ENCODE measurements around the gene MCTP1. TPM values are rescaled to one million over a fixed set of nuclear protein-coding genes. Genes with fewer than 3 reads are reported as not detected.
A peak's percentile ranks its signal among the peaks of the same experiment; 100 is the strongest.

The MCTP1 gene
- total RNA-seq, 1 experiment from 2014 or later, result 2.5 TPM

- H3K27ac Mint-ChIP-seq, result peak overlapping the region in 1 of 3 experiments; percentile 3; a peak in 1 of 7 replicates
Measured at GRCh38 chr5:95130941-95131340, 154.0 kb downstream of the MCTP1 start.

More at GRCh38 chr5:95130941-95131340, 154.0 kb downstream of the MCTP1 start:
- peaks cover 0 to 3% of the 10 kb centered on the region in 2 experiments; a peak in 2 of 4 replicates for H3K4me1 Mint-ChIP-seq
- no peak overlapping the region for H4K8ac ChIP-seq (replicated peaks; ENCODE audit: insufficient read length, low read depth, low read length)
- H3K79me1 ChIP-seq (ENCODE audit: insufficient read depth, low read depth, low read length, poor library complexity, severe bottlenecking), result no peaks in the 10 kb centered on the region
- no peaks in the 10 kb centered on the region for H3K23me2 ChIP-seq (ENCODE audit: insufficient read length, low read depth, low read length, poor library complexity, severe bottlenecking)
- H3K14ac ChIP-seq (ENCODE audit: insufficient read depth, low read length), result no peak overlapping the region
- H4K91ac ChIP-seq (ENCODE audit: insufficient read length, low read depth, low read length), result no peak overlapping the region
- WGBS (ENCODE audit: extremely low coverage, insufficient read length, low lambda C conversion rate), result no CpG with 5 or more reads among the region's 3 CpGs
- no peaks in the 10 kb centered on the region for H3K27me3 Mint-ChIP-seq (ENCODE audit: low read depth)
- no peak overlapping the region for H2AFZ ChIP-seq (ENCODE audit: low read length)
- no peak overlapping the region for H4K5ac ChIP-seq (ENCODE audit: insufficient read length, low read depth, low read length)
- no peak overlapping the region for H2AK5ac ChIP-seq (ENCODE audit: insufficient read length, low read length)
- TF ChIP-seq, protein P1, sequence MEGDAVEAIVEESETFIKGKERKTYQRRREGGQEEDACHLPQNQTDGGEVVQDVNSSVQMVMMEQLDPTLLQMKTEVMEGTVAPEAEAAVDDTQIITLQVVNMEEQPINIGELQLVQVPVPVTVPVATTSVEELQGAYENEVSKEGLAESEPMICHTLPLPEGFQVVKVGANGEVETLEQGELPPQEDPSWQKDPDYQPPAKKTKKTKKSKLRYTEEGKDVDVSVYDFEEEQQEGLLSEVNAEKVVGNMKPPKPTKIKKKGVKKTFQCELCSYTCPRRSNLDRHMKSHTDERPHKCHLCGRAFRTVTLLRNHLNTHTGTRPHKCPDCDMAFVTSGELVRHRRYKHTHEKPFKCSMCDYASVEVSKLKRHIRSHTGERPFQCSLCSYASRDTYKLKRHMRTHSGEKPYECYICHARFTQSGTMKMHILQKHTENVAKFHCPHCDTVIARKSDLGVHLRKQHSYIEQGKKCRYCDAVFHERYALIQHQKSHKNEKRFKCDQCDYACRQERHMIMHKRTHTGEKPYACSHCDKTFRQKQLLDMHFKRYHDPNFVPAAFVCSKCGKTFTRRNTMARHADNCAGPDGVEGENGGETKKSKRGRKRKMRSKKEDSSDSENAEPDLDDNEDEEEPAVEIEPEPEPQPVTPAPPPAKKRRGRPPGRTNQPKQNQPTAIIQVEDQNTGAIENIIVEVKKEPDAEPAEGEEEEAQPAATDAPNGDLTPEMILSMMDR (conservative IDR thresholded peaks at IDR 0.05), result no peak
- no peak overlapping the region for H2BK12ac ChIP-seq (ENCODE audit: insufficient read length, low read depth, low read length)
- H3K79me2 ChIP-seq (ENCODE audit: insufficient read depth, low read length), result no peaks in the 10 kb centered on the region
- no peak overlapping the region for H3T11ph ChIP-seq (ENCODE audit: low read length)
- H3K4ac ChIP-seq (ENCODE audit: low read depth, low read length), result no peak overlapping the region
- H3K4me3 Mint-ChIP-seq, result no peak overlapping the region
- no peak overlapping the region for H3K27ac ChIP-seq (ENCODE audit: insufficient read length, low read depth, low read length)
- H3K56ac ChIP-seq (ENCODE audit: insufficient read length, low read depth, low read length), result no peak overlapping the region
- no peaks in the 10 kb centered on the region for H3K36me3 Mint-ChIP-seq (ENCODE audit: insufficient read depth in 1 of 3, low read depth in 3 of 3)
- DNase-seq, result no peak
- no peaks in the 10 kb centered on the region for H3K9me3 ChIP-seq (ENCODE audit: control insufficient read depth, low read depth, low read length)
- H2BK5ac ChIP-seq (ENCODE audit: insufficient read length, low read length), result no peak overlapping the region
- no peak overlapping the region for H2BK15ac ChIP-seq (ENCODE audit: low read depth, low read length)
- no peak overlapping the region for H3K18ac ChIP-seq (ENCODE audit: insufficient read length, low read depth, low read length)
- peaks cover 0 to 2% of the 10 kb centered on the region in 2 experiments; a peak in 2 of 5 replicates for H3K9me3 Mint-ChIP-seq
- no peak overlapping the region for H2BK20ac ChIP-seq (ENCODE audit: low read depth, low read length, poor library complexity, severe bottlenecking)
- no peaks in the 10 kb centered on the region for H4K20me1 ChIP-seq (ENCODE audit: control insufficient read depth, insufficient read depth, insufficient read length)
- H2BK120ac ChIP-seq (ENCODE audit: low read depth, low read length, poor library complexity, severe bottlenecking), result no peak overlapping the region
- no peak overlapping the region for H3K9ac ChIP-seq (ENCODE audit: extremely low read depth, insufficient read length, low read length)
- H3K4me1 ChIP-seq (ENCODE audit: insufficient read depth, low read length), result peaks cover 2% of the 10 kb centered on the region; the same call in 1 of the 2 replicates
- H3K23ac ChIP-seq (ENCODE audit: insufficient read length, low read depth, low read length), result no peak overlapping the region
- H3K4me2 ChIP-seq (ENCODE audit: insufficient read depth, insufficient read length, low read length), result no peak overlapping the region
- H3K27me3 ChIP-seq (ENCODE audit: insufficient read depth, low read length), result no peaks in the 10 kb centered on the region

All from H9 (cell line).